ENCODE data around the gene MAGI3.

The MAGI3 gene

DNA sequence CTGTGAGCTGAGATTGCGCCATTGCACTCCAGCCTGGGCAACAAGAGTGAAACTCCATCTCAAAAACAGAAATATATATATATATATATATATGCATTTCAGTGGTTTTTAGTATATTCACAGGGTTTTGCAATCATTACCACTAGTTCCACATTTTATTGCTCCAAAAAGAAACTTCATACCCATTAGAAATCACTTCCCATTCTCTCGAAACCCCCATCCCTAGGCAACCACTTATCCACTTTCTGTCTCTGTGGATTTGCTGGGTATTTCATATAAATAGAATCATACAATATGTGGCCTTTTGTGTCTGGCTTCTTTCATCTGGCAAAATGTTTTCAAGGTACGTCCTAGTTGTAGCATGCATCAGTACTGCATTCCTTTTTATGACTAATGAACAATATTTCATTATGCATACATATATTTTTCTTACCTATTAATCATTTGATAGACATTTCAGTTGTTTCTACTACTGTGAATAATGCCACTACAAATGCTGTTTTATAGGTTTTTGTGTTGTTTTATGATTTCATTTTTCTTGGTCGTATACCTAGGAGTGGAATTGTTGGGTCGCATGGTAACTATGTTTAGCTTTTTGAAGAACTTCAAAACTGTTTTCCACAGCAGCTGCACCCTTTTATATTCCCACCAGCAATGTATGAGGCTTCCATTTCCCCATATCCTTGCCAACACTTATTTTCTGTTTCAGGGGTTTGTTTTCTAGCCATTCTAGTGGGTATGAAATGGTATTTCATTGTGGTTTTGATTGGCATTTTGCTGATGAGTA, 273.0 kb downstream of the MAGI3 start:
- no peak for DNase-seq

DNA sequence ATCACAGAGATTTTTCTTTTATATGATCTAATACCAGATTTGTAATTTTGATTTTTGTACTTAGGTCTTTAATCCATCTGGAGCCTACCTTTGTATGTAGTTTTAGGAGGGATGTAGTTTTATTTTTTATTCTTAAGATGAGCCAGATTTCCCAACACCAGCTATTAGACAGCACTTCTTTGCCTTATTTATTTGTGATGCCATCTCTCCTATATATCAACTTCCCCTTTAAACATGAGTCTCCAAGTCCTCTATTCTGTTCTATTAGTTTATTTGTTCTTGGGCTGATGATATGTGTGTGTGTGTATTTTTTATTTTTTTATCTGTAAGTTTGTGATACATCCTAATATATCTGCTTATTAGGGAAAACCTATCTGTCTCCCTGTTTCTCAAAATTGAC, 274.8 kb downstream of the MAGI3 start:
- no peak for DNase-seq

DNA sequence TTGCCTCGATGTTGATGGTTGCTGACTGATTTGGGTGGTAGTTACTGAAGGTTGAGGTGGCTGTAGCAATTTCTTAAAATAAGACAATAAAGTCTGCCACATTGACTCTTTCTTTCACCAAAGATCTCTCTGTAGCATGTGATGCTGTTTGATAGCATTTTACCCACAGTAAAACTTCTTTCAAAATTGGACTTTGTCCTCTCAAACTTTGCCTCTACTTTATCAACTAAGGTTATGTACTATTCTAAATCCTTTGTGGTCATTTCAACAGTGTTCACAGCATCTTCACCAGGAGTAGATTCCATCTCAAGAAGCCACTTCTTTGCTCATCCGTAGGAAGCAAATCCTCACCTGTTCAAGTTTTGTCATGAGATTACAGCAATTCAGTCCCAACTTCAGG, 275.8 kb downstream of the MAGI3 start:
- DNase-seq, result no peak

DNA sequence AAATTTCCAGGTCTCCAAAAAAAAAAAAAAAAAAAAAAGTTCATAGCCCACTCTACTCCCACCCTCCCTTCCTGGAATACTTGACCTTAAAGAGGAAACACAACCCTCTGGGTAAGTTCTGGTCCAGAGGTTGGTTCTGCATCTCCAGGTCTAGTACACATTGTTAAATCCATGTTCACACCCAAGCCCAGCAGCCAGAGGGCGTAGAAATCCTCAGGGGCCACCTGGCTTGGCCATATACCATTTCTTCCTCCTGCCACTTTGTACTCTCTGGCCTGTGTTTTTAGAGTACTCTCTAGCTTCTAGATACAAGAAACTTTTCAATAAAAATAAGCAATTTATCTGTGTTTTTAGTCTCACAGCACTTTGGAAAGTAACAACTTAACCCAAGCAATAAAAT, 279.7 kb downstream of the MAGI3 start:
- no peak for DNase-seq

DNA sequence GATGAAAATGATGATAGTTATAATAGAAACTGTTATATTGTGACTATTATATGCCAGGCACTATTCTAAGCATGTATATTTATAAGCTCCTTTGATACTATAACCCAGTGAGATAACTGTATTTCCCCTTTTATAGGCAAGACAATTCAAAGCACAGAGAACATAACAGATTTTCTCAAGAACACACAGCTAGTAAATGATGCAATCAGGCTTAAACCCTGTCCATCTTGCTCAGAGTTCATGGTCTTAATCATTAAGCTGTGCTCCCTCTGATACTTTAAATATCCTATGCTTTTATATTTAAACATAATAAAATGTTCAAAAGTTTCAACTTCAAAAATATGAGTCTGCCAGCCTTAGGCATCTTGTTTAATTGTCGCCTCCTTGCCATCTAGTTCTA, 280.3 kb downstream of the MAGI3 start:
- DNase-seq, result no peak

DNA sequence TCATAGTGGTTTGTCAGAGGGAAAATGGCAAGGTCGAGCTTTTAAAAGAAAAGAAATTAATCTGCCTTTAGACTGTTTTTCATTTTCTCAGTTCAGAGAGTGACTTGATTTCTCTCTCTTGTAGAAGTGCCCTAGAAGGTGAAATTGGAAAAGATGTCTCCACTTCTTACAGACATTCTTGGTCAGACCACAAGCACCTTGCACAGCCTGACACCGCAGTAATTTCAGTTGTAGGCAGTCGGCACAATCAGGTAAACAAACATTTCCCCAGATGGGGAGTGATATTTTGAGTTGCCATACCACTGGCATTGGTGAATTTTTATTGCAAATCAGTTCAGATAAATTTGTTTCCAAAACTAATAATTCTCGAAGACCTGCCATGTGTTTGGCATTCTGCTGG, 282.2 kb downstream of the MAGI3 start:
- no peak for DNase-seq

DNA sequence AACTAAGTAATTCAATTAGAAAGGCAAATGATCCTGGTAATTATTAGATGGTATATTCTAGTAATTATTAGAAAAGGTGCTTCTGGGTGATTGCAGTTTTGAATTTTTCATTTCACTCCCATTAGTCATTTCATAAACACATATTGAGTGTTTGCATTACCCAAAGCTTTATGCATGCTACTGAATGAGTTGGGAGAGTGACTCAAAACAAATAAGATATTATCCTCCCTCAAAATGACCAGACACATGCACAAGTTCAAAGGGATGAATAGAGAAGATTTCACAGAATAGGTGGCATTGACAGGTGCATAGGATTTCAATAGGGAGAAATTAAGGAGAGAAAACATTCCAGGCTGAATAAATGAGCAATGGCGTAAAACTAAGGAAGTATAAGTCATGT, 284.3 kb downstream of the MAGI3 start:
- no peak for DNase-seq

DNA sequence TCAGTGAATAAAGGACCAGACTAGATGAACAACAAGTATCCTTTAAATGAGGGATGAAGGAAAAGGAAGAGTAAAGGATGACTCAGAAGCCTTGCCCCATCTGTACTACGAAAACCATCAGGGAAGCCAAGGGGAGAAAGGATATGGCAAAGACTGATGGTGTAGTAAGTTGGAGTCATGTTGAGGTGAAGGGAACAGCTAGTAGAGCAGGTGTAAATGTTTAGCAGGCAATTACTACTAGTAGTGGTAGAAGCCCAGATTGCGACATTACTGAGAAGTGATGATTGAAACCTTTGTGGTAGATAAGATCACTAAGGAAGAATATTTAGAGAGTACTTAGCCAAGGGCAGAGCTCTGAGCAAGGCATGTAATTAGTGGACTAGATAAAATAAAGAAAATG, 285.0 kb downstream of the MAGI3 start:
- DNase-seq, result no peak

DNA sequence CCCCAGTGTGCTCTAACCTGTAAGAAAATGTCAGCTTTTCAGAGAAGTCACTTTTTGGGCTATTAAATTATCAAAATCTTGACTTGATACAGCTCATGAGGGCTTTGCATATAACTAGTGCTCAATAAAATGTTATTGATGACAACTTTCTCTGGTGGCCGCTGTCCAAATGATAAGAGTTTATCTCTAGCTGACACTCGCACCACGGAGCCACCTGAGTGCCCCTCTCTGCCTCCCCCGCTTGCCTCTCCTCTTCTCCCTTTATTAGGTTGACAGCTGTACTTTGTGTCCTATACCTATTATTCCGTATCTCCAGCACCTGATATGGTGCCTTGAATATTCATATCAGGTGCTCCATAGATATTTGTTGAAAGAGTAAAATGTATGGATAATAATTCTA, 286.2 kb downstream of the MAGI3 start:
- DNase-seq, result no peak

DNA sequence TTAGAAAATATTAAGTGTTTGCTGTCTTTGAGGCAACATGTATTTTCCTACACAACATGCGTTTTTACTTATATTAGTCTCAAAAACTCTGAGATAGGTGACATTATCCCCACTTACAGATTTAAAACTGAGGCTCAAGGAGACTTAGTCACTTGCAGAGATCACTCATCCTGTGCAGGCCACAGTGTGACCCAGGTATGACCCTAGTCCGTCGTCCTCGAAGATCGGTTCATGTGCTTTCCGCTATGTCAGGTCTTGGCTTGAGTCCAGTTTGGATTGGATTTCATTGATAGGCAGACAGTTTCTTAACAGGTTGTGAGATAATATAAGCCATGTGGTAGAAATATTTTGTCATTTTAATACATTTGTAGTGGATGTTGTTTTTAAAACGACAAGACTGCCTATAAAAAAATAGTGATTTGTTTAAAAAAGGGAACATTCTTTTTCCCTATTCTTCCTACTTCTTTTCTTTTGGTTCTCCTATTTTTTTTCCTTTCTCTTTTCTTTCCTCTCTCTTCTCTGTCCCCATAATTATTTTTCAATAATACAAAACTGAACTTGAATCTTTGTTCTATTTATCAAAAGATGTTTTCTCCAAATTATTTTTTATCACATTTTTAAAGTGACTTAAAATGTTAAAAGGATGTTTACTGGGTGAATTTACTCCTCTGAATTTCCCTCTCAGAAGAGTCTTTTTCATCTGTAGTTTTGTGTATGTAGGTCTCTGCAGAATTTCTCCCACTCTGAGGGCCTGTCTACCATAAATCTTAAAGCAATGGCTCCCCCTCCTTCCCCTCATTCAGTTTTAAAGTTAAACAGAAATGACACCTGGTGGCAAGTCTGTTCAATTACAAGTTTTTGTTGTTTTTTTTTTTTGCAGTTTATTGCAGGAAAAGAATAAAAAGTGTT, 287.2 kb downstream of the MAGI3 start:
- no peak for DNase-seq

DNA sequence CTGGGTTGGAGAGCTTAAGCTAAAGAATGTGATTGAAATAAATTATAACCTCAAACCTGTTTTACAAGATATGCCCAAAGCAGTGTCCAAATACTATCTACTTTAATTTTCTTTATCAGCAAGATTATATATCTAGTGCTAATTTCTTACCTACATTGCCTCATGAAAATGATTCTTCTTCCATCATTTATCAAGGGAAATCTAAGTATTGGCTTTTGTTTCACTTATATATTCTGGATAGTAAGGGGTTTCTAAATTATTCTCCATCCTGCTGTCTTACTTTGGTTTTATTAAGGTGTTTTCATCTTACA, 287.8 kb downstream of the MAGI3 start:
- no peak for DNase-seq

DNA sequence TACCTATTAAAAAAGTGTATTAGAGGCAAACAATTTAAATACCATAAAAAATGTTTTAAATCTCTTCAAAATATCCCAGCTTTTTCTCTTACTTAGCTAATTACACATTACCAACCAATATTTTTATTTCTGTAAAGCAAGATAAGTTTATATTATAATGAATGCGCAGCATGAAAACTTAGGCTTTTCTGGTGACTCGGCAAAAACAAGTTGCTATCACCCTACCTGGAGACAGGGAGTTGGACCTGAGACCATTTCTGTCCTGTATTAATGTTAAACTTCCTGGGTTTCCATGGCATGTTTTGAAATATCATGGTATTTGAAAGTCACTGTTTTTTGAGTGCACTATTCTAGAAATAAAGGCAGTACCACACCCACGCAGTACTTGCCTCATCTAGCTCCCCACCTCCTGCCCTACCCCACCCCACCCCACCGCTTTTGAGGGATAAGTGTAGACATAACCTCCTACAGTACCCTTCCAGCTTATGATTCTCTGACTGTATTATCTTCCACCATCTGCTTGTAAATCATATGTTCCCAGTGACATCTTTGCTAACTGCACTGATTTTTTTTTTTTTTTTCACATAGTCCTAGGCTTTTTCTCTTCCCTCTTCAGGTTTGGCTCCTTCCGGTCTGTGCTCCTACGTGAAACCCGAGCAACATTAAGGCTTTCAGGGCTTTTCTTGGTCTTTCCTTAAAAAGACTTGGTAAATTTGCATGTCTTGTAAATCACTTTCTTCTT, 291.5 kb downstream of the MAGI3 start:
- DNase-seq, result no peak

DNA sequence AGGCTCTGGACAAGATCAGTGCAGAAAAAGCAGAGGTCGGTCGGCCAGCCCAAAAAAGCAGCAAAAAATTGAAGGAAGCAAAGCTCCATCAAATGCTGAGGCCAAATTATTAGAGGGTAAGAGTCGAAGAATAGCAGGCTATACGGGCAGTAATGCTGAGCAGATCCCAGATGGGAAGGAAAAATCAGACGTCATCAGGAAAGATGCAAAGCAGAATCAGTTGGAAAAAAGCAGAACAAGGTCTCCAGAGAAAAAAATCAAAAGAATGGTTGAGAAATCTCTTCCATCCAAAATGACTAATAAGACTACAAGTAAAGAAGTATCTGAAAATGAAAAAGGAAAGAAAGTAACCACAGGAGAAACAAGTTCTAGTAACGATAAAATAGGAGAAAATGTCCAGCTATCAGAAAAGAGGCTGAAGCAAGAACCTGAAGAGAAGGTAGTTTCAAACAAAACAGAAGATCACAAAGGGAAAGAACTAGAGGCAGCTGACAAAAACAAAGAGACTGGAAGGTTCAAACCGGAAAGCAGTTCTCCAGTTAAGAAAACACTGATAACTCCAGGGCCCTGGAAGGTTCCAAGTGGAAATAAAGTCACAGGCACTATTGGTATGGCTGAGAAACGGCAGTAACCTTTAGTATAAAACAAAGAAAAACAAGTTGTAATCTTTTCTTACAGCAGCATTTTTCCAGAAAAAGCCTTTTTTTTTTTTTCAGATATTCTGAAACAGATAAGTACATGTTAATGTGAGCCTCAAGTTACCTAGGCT, 293.3 kb downstream of the MAGI3 start:
- no peak for DNase-seq

DNA sequence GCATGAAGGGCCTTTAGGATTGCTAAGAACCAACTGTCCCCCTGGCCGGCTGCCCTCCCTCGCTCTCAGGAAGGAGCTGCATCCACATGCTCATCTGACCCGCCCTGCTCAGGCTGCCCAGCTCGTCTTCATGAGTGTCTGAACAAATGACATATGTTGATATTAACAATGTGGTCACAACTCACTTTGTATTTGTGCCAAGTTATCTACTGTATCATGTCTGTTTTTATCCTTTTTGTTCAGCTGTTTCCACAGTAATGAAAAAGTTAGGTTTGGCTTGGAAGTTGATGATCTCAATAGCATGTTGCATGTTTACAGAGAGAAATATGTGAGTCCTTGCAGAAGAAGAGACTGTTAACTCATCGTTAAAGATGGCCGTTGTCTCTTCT, 293.8 kb downstream of the MAGI3 start:
- DNase-seq, result no peak

DNA sequence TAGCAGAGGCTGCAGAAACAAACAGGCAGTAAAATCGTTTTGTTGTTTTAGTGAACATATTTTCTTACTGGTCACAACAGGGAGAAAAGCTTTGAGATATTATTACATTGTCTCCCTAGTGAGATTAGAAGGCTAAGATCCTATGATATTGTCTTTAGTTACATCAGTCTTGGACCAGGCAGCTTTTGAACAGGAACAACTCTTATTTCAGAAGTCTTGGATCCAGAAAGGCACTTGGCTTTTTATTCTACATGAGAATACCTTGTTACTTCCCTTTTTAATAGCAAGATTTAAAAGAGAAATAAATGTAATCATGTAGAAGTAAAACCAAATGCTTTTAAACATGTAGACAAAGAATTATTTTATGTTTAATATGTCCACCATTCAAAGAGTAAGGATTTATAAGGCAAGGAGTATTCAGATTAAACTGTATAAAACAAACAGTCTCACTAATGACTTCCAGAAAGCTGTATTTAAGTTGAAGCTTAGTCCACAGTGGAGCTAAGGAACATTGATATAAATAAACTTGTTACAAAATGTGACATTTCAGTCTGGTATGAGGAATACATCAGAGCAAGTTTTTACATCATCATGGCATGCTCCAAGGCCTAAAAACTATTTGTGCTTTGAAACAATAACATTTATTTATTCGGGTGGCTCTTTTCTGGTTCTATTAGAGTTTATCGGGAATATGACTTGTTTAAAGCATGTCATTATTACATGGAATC, 296.7 kb downstream of the MAGI3 start:
- DNase-seq, result no peak

DNA sequence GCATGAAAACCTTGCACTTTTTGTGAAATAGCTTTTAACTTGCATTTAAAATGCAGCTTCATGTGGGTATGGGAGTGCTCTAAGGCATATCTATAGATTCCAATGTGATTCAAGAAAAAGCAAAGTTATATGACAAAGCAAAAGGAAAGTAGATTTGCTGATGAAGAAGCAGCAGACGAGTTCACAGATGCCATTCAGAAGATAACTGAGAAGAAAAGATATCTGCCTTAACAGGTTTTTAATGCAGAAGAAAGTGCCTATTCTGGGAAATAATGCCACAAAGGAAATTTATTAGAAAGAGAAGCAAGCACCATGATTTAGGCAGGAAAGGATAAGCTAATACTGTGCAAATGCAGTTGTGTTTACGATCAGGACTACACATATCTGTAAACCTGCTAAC, 300.9 kb downstream of the MAGI3 start:
- no peak for DNase-seq

DNA sequence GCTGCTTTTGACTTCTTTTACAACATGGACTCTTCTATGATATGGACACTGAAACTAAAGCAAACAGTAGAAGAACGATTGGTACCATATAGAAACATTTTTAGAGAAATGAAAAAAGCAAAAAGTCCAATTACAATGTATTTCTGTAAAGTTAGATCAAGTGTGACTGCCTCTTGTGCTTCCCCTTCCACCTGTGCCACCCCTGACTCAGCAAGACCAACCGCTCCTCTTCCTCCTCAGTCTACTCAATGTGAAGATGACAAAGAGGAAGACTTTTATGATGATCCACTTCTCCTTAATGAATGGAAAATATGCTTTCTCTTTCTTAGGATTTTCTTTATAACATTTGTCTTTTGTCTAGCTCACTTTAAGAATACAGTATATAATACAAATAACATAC, 302.0 kb downstream of the MAGI3 start:
- no peak for DNase-seq

DNA sequence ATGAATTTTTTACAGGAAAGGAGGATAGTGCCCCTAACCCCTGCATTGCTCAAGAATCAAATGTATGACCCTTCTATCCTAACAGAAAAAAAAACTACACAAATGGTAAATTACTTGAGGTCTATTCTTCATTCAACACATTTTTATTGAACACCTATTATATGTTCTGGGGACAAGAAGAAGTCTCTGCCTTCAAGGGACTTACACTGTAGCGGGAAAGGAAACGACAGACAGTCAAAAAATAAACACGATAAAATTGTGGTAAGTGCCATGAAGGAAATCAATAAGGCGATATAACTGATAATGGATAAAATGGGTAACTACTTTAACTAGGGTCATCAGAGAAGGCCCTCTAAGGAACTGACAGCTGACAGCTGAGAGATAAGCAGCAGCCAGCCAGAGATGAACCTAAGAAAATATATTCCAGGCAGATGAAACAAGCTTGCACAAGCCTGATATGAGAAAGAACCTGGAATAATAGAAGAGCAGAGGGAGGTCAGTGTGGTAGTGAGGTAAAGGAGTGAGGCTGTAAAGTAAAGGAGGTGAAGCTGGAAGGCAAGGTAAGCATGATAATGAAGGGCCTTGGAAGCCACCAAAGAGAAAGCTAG, 302.6 kb downstream of the MAGI3 start:
- no peak for DNase-seq

DNA sequence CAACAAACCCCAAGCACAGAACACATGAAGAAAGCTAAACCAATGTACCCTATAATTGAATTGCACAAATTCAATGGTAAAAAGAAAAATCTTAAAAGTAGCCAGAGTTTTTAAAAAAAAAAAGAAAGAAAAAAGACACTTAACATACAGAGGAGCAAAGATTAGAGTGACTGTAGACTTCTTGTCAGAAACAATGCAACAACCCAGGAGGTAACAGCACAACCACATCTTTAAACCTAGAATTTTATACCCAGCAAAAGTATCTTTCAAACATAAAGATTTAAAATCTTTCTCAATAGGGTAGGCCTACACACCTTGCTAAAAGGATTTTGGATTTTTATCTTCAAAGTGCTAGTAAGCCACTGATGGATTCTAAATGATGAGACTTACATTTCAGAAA, 304.6 kb downstream of the MAGI3 start:
- no peak for DNase-seq

DNA sequence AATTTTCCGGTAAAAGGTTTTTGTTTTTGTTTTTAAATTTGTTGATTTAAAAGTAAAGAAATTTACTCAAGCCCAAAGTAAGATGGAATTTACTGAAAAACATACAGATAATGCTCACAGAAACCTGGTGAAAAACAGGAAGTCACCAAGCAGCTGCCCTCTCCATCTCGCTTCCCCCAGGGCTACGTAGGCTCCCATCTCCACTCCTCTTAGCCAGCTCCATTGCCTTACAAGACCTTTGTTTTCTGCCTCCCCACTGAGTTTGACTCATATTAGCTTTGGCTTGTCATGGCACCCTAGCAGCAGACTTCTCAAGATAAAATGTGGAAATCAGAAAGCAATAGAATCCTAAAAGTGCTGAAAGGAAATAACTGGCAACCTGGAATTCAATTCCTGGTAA, 311.1 kb downstream of the MAGI3 start:
- DNase-seq, result no peak

DNA sequence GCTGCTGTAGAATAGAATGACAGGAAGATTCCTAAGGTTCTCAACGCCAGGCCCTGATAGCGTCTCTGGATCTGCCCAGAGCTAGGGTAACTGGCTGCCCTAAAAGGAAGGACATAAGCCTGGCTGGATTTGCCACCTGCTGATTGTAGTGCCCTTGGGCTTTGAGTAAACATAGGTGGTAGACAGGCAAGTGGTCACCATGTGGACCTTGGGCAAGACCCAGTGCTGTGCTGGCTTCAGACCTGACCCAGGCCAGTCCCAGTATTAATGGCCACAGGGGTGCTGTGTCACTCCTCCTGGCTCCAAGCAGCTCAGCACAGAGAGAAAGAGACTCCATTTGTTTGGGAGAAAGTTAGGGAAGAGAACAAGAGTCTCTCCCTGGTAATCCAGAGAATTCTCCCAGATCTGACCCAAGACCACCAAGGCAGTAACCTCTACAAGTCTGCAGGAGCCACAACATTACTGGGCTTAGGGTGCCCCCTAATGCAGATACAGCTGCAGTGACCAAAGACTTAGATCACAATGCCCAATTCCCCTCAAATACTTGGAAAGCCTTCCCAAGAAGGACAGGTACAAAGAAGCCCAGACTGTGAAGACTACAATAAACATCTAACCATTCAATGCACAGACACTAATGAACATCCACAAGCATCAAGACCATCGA, 324.4 kb downstream of the MAGI3 start:
- DNase-seq, result no peak
